Activated CD4-positive, alpha-beta memory T cell treated with anti-CD3 and anti-CD28 coated beads, Interleukin-2, amount 10 ng/mL, durations not matched to agents 7 days and 5 days (primary cell): ENCODE measurements around the gene C2CD2. TPM values are rescaled to one million over a fixed set of nuclear protein-coding genes. Genes with fewer than 3 reads are reported as not detected.

Source experiments
- CTCF ChIA-PET: fragments of 350-600 bp; sonication (Branson Sonifier 250); formaldehyde crosslinking; loops from one replicate; lab custom pipeline; 2021; ENCODE audit warnings: antibody characterized with exemption, inconsistent platforms; lab: Charles Lee
- POLR2A ChIA-PET: fragments of 350-600 bp; sonication (Branson Sonifier 250); formaldehyde crosslinking; loops from one replicate; lab custom pipeline; 2021; ENCODE audit warnings: antibody characterized with exemption; lab: Charles Lee
- DNase-seq: peaks from one replicate; pipeline ENCODE4 v3.0.0-alpha.2; 2020
- H3K27ac Mint-ChIP-seq: one replicate; pipeline ENCODE4 v1.8.0; 2021; ENCODE audit warnings: mild to moderate bottlenecking, mixed read lengths
- H3K27me3 Mint-ChIP-seq: one replicate; pipeline ENCODE4 v1.8.0; 2021; ENCODE audit warnings: mixed read lengths
- H3K36me3 Mint-ChIP-seq: one replicate; pipeline ENCODE4 v1.8.0; 2021; ENCODE audit warnings: low read depth, mixed read lengths
- H3K4me1 Mint-ChIP-seq: one replicate; pipeline ENCODE4 v1.8.0; 2021; ENCODE audit warnings: mixed read lengths
- H3K4me3 Mint-ChIP-seq: one replicate; pipeline ENCODE4 v1.8.0; 2021; ENCODE audit warnings: mild to moderate bottlenecking, mixed read lengths
- H3K9me3 Mint-ChIP-seq: one replicate; pipeline ENCODE4 v1.8.0; 2021; ENCODE audit warnings: mixed read lengths
- total RNA-seq, 2 experiments: library from RNA; stranded (reverse); gene quantifications; one replicate each; pipeline ENCODE4 v1.2.3, GENCODE V29; 2021

Gene C2CD2
- total RNA-seq, 2 experiments from 2014 or later: 5.1 to 6.3 TPM

DNA sequence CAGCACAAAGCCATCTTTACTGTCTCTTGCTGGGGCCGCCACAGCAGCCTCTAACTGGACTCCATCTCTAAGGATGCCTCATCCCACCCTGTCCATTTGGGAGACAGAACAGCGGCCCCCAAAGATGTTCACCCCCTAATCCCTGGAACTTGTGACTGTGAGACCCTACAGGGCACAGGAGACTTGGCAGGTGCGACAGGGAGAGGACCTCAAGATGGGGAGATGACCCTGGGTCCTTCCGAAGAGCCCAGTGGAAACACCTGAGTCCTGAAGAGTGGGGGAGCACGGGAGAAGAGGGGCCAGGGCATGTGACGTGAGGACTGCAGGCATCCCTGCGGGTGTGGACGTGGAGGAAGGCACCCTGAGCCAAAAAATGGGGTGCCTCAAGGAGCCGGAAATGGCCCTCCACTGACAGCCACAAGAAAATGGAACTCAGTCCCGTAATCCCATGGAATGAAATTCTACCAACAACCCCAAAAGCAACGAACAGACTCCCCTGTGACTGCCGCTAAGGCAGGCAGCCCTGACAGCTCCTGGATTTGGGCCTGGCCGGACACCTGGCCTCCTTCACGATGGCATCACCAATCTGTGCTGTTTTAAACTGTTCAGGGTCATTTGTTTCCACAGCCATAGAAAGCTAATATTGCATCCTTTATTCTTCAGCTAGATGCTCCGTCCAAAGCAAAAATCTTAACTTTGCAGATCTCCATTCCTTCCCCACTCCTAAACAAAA, 34.0 kb downstream of the C2CD2 start:
- Mint-ChIP-seq H3K27me3 (no peaks in the 10 kb centered on the region), H3K4me3 (no peak overlapping the region), H3K36me3 (no peaks in the 10 kb centered on the region), H3K9me3 (no peaks in the 10 kb centered on the region), H3K4me1 (peaks cover 22% of the 10 kb centered on the region), H3K27ac (no peak overlapping the region)
- no peak for DNase-seq
- ChIA-PET CTCF (no interaction called here), POLR2A (no interaction called here)

DNA sequence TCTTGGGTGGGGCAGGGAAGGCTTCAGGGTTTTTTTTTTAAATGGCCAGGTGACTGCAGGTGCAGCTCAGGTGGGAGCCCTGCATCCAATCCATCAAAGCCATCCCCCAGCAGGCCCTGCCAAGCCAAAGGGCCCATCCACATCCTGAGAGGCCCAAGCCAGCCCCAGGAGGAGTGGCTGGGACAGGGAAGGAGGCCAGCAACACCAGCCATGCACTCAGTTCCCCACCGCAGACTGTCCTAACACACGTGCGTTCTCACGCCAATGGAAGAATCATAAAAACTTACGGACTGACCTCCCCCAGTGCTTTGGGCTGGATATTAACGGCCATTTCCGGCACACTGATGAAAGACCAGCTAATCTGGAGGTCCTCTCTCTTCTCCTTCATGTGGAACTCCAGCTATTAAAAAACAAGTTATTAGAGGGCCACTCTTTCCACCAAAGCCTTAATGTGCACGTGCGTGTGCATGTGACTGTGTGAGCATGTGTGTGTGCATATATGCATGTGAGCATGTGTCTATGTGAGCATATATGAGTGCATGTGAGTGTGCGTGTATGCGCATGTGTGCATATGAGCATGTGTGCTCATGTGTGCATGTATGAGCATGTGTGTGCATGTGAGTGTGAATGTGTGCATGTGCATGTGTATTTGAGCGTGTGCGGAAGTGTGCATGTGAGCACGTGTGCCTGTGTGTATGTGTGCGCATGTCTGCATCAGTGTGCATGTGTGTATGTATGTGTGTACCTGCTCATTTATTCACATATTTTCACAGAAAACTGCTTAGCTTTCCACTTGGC, 35.1 kb downstream of the C2CD2 start:
- Mint-ChIP-seq H3K4me1 (peaks cover 13% of the 10 kb centered on the region), H3K4me3 (no peak overlapping the region), H3K36me3 (no peaks in the 10 kb centered on the region), H3K9me3 (no peaks in the 10 kb centered on the region), H3K27ac (no peak overlapping the region), H3K27me3 (no peaks in the 10 kb centered on the region)
- CTCF ChIA-PET: no interaction called here
- no peak for DNase-seq
- POLR2A ChIA-PET: no interaction called here

DNA sequence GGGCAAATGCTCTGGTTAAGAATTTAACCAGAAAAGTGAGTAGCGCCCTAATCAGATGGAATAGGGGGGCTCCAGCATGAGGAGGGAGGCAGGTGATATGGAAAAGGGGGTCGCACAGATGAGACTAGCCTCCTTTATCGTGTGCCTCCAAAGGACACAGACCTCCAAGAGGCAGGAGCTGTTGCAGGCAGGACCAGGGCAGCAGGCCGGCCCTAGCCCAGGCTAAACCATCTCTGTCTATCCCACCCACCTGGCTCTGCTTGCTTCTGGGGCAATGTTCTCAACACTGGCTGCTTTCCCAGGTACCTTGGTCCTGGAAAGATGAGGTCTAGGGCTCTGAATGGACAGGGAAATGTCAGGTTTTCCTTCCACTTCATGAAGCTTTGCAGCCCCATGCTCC, 36.3 kb downstream of the C2CD2 start:
- CTCF ChIA-PET: no interaction called here
- no peak for DNase-seq
- Mint-ChIP-seq H3K9me3 (no peaks in the 10 kb centered on the region), H3K36me3 (no peaks in the 10 kb centered on the region), H3K4me3 (no peak overlapping the region), H3K27ac (no peak overlapping the region), H3K27me3 (no peaks in the 10 kb centered on the region), H3K4me1 (peaks cover 4% of the 10 kb centered on the region)
- POLR2A ChIA-PET: no interaction called here

DNA sequence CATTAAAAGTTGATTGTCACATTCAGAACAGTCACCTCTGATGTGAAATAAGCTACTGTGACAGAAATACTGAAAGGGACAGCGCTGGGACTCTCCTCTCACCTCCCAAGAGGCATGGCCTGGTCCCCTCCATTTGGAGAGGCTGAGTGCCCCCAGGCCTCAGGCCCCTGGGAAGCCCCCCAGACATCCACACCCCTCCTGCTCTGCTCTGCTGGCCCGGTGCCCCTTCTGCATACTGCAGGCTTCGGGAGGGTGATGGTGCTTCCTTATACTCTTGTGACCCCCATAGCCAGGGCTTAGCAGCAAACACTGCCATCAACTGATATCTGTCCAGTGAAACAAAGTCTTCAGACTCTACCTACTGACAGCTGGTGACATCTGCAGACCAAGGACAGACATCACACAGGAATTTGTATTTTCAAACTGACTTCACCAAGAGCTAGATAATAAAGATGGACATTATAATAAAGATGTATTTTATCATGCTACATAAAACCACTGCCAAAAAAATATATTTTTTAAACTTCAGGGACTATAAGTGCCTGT, 36.9 kb downstream of the C2CD2 start:
- H3K27ac Mint-ChIP-seq: no peak overlapping the region
- no peaks in the 10 kb centered on the region for H3K27me3 Mint-ChIP-seq
- no peak overlapping the region for H3K4me3 Mint-ChIP-seq
- CTCF ChIA-PET: no interaction called here
- no peaks in the 10 kb centered on the region for H3K9me3 Mint-ChIP-seq
- DNase-seq: no peak
- POLR2A ChIA-PET: no interaction called here
- peaks cover 4% of the 10 kb centered on the region for H3K4me1 Mint-ChIP-seq
- H3K36me3 Mint-ChIP-seq: peaks cover 1% of the 10 kb centered on the region

DNA sequence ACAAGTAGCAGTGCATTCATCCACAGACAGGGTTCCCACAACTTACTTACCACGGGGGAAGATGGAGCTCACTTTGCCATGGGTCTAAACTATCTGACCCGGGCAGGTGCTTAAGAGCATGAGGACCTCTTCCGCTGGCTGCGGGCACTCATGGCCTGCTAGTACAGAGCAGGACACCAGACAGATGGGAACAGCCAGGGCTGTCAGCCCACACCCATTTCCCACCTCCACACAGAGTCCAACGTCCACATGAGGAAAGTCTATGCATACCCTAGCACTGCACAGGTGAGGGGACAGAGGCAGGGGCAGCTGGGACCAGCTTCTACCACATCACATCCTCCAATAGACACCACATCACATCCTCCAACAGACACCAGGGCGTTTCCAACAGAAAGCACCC, 38.9 kb downstream of the C2CD2 start:
- Mint-ChIP-seq H3K4me1 (no peaks in the 10 kb centered on the region), H3K36me3 (peaks cover 3% of the 10 kb centered on the region), H3K4me3 (no peak overlapping the region), H3K27me3 (no peaks in the 10 kb centered on the region), H3K27ac (no peak overlapping the region), H3K9me3 (no peaks in the 10 kb centered on the region)
- CTCF ChIA-PET: no interaction called here
- POLR2A ChIA-PET: no interaction called here
- DNase-seq: no peak

DNA sequence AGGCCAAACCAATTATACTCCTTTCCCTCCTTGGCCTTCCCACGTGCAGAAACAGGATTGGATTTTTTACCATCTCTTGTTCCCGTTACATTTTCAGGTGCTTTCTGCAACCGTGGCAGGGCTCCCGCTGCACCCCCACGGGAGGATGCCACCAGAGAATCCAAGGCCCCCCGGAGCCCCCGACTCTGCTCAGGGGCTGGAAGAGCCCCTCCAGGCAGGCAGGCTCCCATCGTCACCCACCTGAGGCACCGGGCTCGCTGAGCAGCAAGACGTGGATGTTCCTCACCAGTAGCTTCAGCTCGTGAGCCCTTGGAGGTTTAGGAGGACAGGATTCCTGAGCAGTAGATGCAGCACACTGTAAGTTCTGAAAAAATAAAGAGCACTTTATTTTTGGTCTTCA, 39.5 kb downstream of the C2CD2 start:
- H3K36me3 Mint-ChIP-seq: peaks cover 3% of the 10 kb centered on the region
- H3K4me1 Mint-ChIP-seq: no peaks in the 10 kb centered on the region
- H3K4me3 Mint-ChIP-seq: no peak overlapping the region
- no peak overlapping the region for H3K27ac Mint-ChIP-seq
- H3K27me3 Mint-ChIP-seq: no peaks in the 10 kb centered on the region
- ChIA-PET POLR2A (no interaction called here), CTCF (no interaction called here)
- H3K9me3 Mint-ChIP-seq: no peaks in the 10 kb centered on the region
- no peak for DNase-seq

DNA sequence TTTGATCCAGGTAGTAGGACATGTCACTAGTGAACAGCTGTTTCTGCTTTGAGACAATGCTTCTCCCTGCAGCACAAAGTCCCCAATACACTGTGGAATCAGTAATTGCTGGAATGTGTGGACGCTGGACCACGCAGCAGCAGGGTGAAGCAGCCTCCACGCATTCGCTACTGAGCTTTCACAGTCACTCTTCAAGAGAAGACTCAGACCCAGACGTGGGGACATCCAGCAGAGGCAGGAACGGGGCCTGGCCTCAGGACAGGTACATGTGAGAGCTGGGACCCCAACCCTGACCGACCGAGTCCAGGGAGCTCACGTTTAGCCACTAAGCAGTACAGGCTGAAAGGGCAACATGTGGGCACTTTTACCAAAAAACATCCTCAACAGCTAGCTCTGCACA, 40.6 kb downstream of the C2CD2 start:
- Mint-ChIP-seq H3K4me3 (no peak overlapping the region), H3K9me3 (no peaks in the 10 kb centered on the region), H3K27me3 (no peaks in the 10 kb centered on the region), H3K27ac (no peak overlapping the region), H3K4me1 (no peaks in the 10 kb centered on the region), H3K36me3 (peaks cover 3% of the 10 kb centered on the region)
- POLR2A ChIA-PET: no interaction called here
- CTCF ChIA-PET: no interaction called here
- DNase-seq: no peak

DNA sequence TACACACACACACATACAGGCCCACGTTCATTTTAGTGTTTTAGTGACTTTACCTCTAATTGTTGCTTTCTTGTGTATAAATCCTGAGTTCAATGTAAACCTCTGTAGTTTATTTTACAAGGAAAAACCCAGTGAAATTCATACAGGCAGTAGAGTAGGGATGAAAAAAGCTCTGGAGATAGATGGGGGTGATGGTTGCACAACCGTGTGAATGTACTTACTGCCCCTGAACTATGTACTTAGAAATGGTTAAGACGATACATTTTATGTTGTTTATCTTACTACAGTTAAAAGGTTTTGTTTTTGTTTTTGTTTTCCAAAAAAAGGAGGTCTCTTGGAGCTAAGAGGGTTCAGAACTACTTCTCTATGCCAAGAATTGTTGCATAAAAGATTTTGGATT, 45.0 kb downstream of the C2CD2 start:
- no peak overlapping the region for H3K4me3 Mint-ChIP-seq
- CTCF ChIA-PET: no interaction called here
- H3K27me3 Mint-ChIP-seq: no peaks in the 10 kb centered on the region
- POLR2A ChIA-PET: no interaction called here
- peaks cover 3% of the 10 kb centered on the region for H3K36me3 Mint-ChIP-seq
- H3K4me1 Mint-ChIP-seq: no peaks in the 10 kb centered on the region
- no peaks in the 10 kb centered on the region for H3K9me3 Mint-ChIP-seq
- DNase-seq: no peak
- no peak overlapping the region for H3K27ac Mint-ChIP-seq

DNA sequence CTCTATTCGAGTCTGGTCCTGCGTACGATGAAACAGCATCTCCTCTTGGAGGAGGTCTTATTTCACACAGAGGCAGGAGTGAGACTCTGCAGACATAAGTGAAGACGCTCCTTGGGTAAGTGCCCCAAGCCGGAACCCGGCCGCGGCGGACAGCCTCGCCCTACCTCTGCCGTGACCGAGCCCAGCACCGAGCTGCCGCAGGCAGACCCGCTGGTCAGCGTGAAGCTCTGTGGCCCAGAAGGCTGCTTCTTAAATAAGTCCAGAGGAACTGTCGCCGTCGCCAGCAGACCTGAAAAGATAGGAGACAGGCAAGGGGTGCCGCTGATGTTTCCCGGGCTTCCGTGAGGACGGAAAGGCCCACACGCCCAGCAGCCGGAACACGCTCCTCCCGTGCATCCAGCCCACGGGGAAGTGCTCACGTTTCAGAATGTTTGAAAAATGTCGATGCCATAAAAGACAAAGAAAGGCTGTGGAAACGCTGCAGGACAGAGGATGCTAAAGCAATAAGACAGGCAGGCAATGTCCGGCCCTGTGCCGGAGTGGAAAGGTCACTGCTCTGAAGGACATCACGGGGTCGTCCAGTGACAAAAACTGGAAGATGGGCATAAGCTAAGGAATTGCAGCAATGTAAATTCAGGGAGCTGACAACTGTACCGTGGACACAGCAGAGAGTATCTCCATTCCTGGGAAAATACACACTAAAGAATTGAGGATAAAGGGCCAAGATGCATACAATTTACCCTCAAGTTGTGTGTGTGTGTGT, 46.1 kb downstream of the C2CD2 start:
- no peak overlapping the region for H3K4me3 Mint-ChIP-seq
- CTCF ChIA-PET: no interaction called here
- POLR2A ChIA-PET: no interaction called here

DNA sequence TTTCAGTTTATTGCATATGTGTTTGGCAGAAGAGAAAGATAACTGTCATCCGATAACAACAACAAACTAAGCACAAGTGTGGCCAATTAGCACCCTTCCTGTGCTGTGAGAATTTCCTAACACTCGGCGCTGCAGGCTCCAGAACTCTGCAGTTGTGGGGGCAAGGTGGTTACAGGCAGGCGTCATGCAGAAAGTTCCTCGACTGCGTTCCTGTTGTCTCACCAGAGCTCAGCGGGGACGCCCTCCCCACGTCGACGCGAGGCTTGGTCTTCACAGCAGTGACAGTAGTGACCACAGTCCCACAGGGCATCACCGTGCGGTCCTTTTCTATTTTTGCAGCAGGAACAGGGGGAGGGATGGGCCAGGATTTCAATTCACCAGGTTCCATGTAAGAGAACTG, 47.0 kb downstream of the C2CD2 start:
- no peaks in the 10 kb centered on the region for H3K9me3 Mint-ChIP-seq
- H3K36me3 Mint-ChIP-seq: no peaks in the 10 kb centered on the region
- H3K4me1 Mint-ChIP-seq: no peaks in the 10 kb centered on the region
- POLR2A ChIA-PET: no interaction called here
- DNase-seq: no peak
- H3K27ac Mint-ChIP-seq: no peak overlapping the region
- no peak overlapping the region for H3K4me3 Mint-ChIP-seq
- H3K27me3 Mint-ChIP-seq: no peaks in the 10 kb centered on the region
- CTCF ChIA-PET: no interaction called here

More for the DNA sequence above, 46.1 kb downstream of the C2CD2 start:
- Mint-ChIP-seq H3K36me3 (peaks cover 3% of the 10 kb centered on the region), H3K27ac (no peak overlapping the region), H3K27me3 (no peaks in the 10 kb centered on the region), H3K4me1 (no peaks in the 10 kb centered on the region), H3K9me3 (no peaks in the 10 kb centered on the region)
- no peak for DNase-seq

DNA sequence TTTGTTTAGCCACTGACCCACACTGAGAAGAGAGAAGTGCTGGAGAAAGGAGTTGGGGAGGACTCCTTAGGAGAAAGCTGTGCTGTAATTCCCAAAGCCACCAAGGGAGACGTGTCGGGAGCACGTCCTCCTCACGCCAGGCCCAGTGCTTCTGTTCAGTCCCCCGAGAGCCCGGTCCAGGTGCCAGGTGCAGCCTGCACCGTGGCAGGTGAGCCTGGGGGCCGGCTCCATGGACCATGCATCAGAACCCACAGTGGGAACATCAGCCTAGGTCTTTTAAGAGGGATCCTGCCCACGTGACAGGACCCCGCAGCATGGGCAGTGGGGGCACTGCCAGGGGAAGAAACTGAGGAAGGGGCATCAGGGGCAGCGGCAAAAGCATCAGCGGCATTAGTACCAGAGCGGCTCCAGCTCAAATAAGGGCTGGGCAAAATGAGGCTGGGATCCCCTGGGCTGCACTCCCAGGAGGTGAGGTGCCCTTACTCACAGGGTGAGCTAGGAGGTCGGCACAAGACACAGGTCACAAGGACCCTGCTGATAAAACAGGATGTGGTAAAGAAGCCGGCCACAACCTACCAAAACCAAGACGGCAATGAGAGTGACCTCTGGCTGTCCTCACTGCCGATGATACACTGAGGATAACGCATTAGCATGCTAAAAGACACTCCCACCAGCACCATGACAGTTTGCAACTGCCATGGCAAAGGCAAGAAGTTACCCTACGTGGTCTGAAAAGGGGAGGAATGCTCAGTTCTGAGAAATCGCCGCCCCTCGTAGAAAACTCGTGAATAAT, 50.1 kb downstream of the C2CD2 start:
- Mint-ChIP-seq H3K27me3 (no peaks in the 10 kb centered on the region), H3K27ac (no peak overlapping the region), H3K9me3 (no peaks in the 10 kb centered on the region), H3K4me3 (no peak overlapping the region), H3K4me1 (peaks cover 14% of the 10 kb centered on the region), H3K36me3 (no peaks in the 10 kb centered on the region)
- ChIA-PET POLR2A (no interaction called here), CTCF (no interaction called here)
- DNase-seq: no peak

DNA sequence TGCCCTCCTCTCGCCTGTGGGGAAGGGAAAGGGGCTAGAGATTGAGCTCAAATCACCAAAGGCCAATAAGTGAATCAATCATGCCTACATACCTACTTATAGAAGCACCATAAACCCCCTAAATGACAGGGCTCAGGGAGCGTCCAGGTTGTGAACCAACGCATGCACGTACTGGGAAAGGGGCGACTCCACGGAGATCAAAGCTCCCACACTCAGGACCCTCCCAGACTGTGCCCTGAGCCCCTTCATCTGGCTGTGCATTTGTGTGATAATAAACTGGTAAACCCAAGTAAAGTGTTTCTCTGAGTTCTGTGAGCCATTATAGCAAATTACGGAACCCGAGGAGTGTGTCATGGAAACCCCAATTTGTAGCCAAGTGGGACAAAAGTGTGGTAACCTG, 50.9 kb downstream of the C2CD2 start:
- no peak overlapping the region for H3K27ac Mint-ChIP-seq
- DNase-seq: no peak
- H3K36me3 Mint-ChIP-seq: no peaks in the 10 kb centered on the region
- H3K9me3 Mint-ChIP-seq: no peaks in the 10 kb centered on the region
- H3K27me3 Mint-ChIP-seq: no peaks in the 10 kb centered on the region
- peaks cover 16% of the 10 kb centered on the region for H3K4me1 Mint-ChIP-seq
- no peak overlapping the region for H3K4me3 Mint-ChIP-seq
- ChIA-PET CTCF (interaction anchor here (0.6 kb wide), 1 partner anchor 69 kb away, joined by 3 read pairs; no protein-coding TSS in a partner anchor), POLR2A (no interaction called here)
